Activated T-cell treated with anti-CD3 and anti-CD28 coated beads, Interleukin-2, amount 50 U/mL, for 72 hours (primary cell): ENCODE results near the gene DOCK2. TPM values are rescaled to one million over a fixed set of nuclear protein-coding genes. Genes with fewer than 3 reads are reported as not detected.
A peak's percentile ranks its signal among the peaks of the same experiment; 100 is the strongest.

Source experiments
- ATAC-seq, 2 donors: fragments of 150-1000 bp; cut with Tn5 transposase; replicated peaks in 1 of 2; 2 replicates each; pipeline ENCODE4 v1.10.0; 2021; ENCODE audit warnings: moderate library complexity in 2 of 2, mild to moderate bottlenecking in 1 of 2
- DNase-seq, 2 donors: peaks; one replicate each; pipeline ENCODE4 v3.0.0; 2021 to 2022; ENCODE audit warnings: mixed read lengths in 1 of 2
- H3K27ac Mint-ChIP-seq: one replicate; pipeline ENCODE4 v1.8.0; 2022; ENCODE audit warnings: mild to moderate bottlenecking, moderate library complexity, mixed read lengths
- H3K27me3 Mint-ChIP-seq: one replicate; pipeline ENCODE4 v1.8.0; 2022; ENCODE audit warnings: low read depth, mixed read lengths
- H3K36me3 Mint-ChIP-seq, 2 donors: one replicate each; pipeline ENCODE4 v1.8.0; 2022; ENCODE audit warnings: mixed read lengths in 2 of 2, mild to moderate bottlenecking in 1 of 2; ENCODE audit not compliant: insufficient read depth in 2 of 2
- H3K4me1 Mint-ChIP-seq: one replicate; pipeline ENCODE4 v1.8.0; 2022; ENCODE audit warnings: low read depth, mixed read lengths
- H3K4me3 Mint-ChIP-seq, 2 donors: one replicate each; pipeline ENCODE4 v1.8.0; 2022; ENCODE audit warnings: mild to moderate bottlenecking in 2 of 2, mixed read lengths in 2 of 2, moderate library complexity in 2 of 2
- H3K9me3 Mint-ChIP-seq, 2 donors: one replicate each; pipeline ENCODE4 v1.8.0; 2022; ENCODE audit warnings: mixed read lengths in 2 of 2
- total RNA-seq, 2 donors: library from RNA; stranded (reverse); gene quantifications; one replicate each; pipeline ENCODE4 v1.2.3, GENCODE V29; 2022

DOCK2 gene
- total RNA-seq, 2 donors from 2014 or later = 242 to 245 TPM

DNA sequence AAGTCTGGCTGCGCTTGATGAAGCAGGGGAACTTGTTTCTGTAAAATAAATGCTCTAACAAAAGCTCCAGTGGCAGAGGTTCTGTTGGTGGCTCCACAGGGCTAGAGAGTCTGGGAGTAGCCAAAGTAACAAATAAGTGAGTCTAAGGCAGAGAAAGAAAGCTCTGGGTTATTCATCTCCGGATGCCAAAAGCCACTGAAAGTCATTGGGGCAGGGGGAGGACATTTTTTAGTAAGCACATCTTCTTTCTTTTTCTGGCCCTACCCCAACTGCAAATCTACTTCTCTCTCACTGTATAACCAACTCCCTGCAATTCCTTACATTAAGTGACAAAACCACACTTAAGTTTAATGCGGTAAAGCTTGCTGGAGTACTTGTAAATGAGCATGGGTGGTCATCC, 201.6 kb downstream of the DOCK2 start:
- DNase-seq (peak in 1 of 2 donors; percentile 23), ATAC-seq (peak; percentile 67 to 85)
- no peaks in the 10 kb centered on the region for H3K27me3 Mint-ChIP-seq
- H3K27ac Mint-ChIP-seq = peak overlapping the region; percentile 11
- no peaks in the 10 kb centered on the region for H3K9me3 Mint-ChIP-seq
- peaks cover 14 to 38% of the 10 kb centered on the region in 2 donors for H3K36me3 Mint-ChIP-seq
- H3K4me3 Mint-ChIP-seq = peak overlapping the region in 1 of 2 donors; percentile 6
- H3K4me1 Mint-ChIP-seq = peaks cover 31% of the 10 kb centered on the region

DNA sequence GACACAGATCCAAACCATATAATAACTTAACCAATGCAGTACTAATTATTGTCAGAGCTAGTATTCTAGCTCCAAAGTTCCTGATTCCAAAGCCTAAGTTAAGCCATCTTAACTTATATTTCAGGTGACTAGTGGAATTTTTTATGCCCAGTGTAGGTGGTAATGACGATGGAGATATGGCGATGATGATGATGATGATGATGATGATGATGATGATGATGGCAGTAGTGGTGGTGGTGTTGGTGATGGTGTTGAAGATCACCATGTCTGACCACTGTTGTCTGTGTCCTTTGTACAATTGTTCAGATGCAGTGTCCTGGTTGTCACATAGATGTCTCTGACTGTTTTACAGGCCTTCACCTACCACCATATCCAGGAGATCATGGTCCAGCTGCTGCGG, 203.3 kb downstream of the DOCK2 start:
- no peak overlapping the region for H3K27ac Mint-ChIP-seq
- H3K4me1 Mint-ChIP-seq = peaks cover 23% of the 10 kb centered on the region
- DNase-seq (no peak), ATAC-seq (no peak)
- H3K9me3 Mint-ChIP-seq = no peaks in the 10 kb centered on the region
- H3K27me3 Mint-ChIP-seq = no peaks in the 10 kb centered on the region
- H3K36me3 Mint-ChIP-seq = peaks cover 16 to 41% of the 10 kb centered on the region in 2 donors
- H3K4me3 Mint-ChIP-seq = no peak overlapping the region

GRCh38 chr5:169842699-169843098, 205.6 kb downstream of the DOCK2 start:
- peaks cover 22 to 46% of the 10 kb centered on the region in 2 donors for H3K36me3 Mint-ChIP-seq
- no peak overlapping the region for H3K4me3 Mint-ChIP-seq
- H3K9me3 Mint-ChIP-seq = peaks cover 0 to 3% of the 10 kb centered on the region in 2 donors
- H3K4me1 Mint-ChIP-seq = peaks cover 13% of the 10 kb centered on the region
- no peaks in the 10 kb centered on the region for H3K27me3 Mint-ChIP-seq
- DNase-seq (no peak), ATAC-seq (no peak)
- H3K27ac Mint-ChIP-seq = no peak overlapping the region

DNA sequence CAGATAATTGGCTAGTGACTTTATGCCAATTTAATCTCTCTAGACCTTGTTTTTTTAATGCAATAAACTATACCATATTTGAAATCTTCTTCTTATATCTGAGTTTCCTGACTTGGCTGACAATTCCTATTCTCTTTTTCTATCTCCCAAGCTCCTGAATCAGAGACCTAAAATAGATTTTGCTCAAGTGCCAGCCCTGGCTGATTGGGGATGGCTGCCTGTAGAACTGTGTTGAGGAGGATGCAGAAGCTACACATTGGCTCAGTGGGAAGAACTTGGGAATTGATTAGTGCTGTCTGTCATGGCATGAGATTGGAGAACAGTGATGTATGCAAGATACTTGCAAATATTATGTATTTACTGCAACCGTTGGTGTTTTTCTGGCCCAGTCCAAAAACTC, 210.4 kb downstream of the DOCK2 start:
- Mint-ChIP-seq H3K36me3 (peaks cover 35 to 55% of the 10 kb centered on the region in 2 donors), H3K4me1 (no peaks in the 10 kb centered on the region), H3K4me3 (no peak overlapping the region), H3K27me3 (no peaks in the 10 kb centered on the region), H3K27ac (no peak overlapping the region), H3K9me3 (peaks cover 9 to 25% of the 10 kb centered on the region in 2 donors)
- DNase-seq (no peak), ATAC-seq (no peak)

DNA sequence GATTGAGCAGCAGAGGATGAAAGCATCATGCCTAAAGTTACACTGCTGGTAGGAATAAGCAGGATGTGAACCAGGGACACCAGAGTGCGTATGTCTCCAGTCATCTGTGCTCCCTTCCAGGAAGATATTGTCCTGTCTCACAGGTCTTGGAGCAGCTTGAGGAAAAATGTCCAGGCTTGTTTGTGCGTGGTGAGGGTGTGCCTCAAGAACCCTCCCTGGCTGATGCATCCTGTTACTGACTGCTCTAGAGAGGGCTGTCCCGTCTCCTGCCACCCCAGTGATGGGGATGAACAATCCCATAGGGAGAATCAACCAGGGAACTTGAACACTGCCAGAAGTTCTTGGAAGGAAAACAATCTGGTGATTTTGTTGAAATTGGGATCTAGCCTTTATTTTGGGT, 211.2 kb downstream of the DOCK2 start:
- no peak overlapping the region for H3K27ac Mint-ChIP-seq
- ATAC-seq (no peak), DNase-seq (no peak)
- H3K9me3 Mint-ChIP-seq = peaks cover 11 to 29% of the 10 kb centered on the region in 2 donors
- no peaks in the 10 kb centered on the region for H3K4me1 Mint-ChIP-seq
- H3K4me3 Mint-ChIP-seq = no peak overlapping the region
- peaks cover 41 to 58% of the 10 kb centered on the region in 2 donors for H3K36me3 Mint-ChIP-seq
- H3K27me3 Mint-ChIP-seq = no peaks in the 10 kb centered on the region

DNA sequence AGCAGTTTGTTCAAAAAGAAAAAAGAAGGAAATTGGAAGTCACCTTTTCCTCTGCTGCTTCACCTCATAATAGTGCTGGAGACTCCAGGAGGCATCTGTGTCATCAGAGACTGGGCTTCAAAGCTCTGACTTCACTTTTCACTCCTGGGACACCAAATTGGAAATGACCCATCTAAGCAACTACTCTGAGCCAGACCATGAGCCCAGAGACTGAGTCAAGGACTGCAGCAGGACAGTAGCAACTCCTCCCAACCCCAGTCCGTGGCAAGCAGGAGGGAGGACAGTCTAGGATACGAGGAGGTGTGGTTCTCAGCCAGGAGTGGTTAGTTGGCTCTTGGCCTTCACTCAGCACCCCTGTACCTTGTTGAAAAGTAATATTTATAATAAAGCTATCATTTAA, 211.7 kb downstream of the DOCK2 start:
- Mint-ChIP-seq H3K27ac (no peak overlapping the region), H3K4me1 (no peaks in the 10 kb centered on the region), H3K4me3 (no peak overlapping the region), H3K36me3 (peaks cover 41 to 60% of the 10 kb centered on the region in 2 donors), H3K9me3 (peaks cover 11 to 29% of the 10 kb centered on the region in 2 donors), H3K27me3 (no peaks in the 10 kb centered on the region)
- ATAC-seq = no peak
- no peak for DNase-seq

DNA sequence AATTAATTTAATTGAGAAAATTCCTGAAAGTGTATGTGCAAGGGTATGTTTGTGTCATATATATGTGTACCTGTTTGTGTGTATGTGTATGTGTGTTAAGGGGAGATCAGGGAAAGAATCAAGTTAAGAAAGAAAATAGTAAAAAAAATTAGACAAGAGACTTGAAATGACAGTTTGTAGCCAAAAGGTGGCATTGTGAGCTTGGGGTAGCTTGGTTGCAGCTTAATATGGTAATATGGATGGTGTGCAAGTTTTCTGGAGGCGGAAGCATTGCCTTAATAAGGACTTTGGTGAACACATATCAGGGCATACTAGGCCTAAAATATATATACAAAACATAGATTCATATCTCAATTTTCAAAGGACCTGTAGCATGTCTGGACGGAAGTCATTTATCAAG, 213.3 kb downstream of the DOCK2 start:
- Mint-ChIP-seq H3K27ac (no peak overlapping the region), H3K9me3 (peaks cover 15 to 30% of the 10 kb centered on the region in 2 donors), H3K4me1 (peaks cover 11% of the 10 kb centered on the region), H3K4me3 (no peak overlapping the region), H3K27me3 (no peaks in the 10 kb centered on the region), H3K36me3 (peaks cover 38 to 58% of the 10 kb centered on the region in 2 donors)
- ATAC-seq = no peak
- DNase-seq = no peak

GRCh38 chr5:169851321-169851850, 214.3 kb downstream of the DOCK2 start:
- Mint-ChIP-seq H3K27me3 (no peaks in the 10 kb centered on the region), H3K4me3 (no peak overlapping the region), H3K27ac (no peak overlapping the region), H3K9me3 (peaks cover 18 to 33% of the 10 kb centered on the region in 2 donors), H3K36me3 (peaks cover 42 to 62% of the 10 kb centered on the region in 2 donors), H3K4me1 (peaks cover 20% of the 10 kb centered on the region)
- DNase-seq (no peak), ATAC-seq (no peak)

DNA sequence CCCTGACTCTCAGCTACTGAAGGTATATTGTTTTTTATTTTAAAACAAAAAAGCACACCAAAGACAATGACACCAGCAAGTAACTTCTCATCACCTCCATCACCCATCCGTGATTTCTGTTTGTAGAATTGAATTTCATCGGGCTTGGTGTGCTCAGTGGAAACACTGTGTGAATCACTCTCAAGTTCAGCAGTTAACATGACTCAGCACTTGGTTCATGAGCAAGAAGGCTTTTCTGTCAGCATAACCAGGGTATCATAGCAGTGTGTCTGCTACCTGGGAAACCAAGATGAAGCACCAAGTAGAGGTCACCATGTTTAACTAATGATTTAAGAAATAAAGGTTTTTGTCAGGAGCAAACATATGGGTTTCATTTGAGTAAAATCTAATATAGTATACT, 219.5 kb downstream of the DOCK2 start:
- H3K4me1 Mint-ChIP-seq = peaks cover 31% of the 10 kb centered on the region
- DNase-seq (peak in 1 of 2 donors; percentile 16), ATAC-seq (peak; percentile 82 to 97)
- H3K27me3 Mint-ChIP-seq = no peaks in the 10 kb centered on the region
- H3K9me3 Mint-ChIP-seq = peaks cover 9 to 12% of the 10 kb centered on the region in 2 donors
- peaks cover 16 to 33% of the 10 kb centered on the region in 2 donors for H3K36me3 Mint-ChIP-seq
- no peak overlapping the region for H3K4me3 Mint-ChIP-seq
- H3K27ac Mint-ChIP-seq = peak overlapping the region; percentile 71

DNA sequence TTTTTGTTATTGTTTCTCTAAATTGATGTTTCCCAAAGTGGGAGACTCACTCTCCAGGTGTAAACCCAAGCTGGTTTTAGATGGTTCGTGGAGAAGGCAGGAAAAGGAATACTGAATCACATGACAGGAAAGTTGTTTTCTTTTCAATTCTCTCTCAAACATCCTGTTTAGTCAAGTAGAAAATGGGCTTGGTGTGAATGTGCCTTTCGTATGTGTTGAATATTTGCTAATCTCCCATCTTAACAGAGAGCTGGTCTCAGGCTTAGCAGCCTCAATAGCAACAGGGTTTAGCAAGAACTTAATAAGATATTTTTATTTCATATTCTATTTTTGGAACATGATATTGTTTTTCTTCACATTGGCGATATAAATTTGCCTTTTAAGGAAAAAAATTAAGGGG, 223.5 kb downstream of the DOCK2 start:
- H3K27me3 Mint-ChIP-seq = no peaks in the 10 kb centered on the region
- ATAC-seq (no peak), DNase-seq (no peak)
- H3K4me3 Mint-ChIP-seq = no peak overlapping the region
- peak overlapping the region; percentile 14 for H3K27ac Mint-ChIP-seq
- H3K36me3 Mint-ChIP-seq = peaks cover 2 to 13% of the 10 kb centered on the region in 2 donors
- peaks cover 2% of the 10 kb centered on the region in 2 donors for H3K9me3 Mint-ChIP-seq
- peaks cover 23% of the 10 kb centered on the region for H3K4me1 Mint-ChIP-seq

DNA sequence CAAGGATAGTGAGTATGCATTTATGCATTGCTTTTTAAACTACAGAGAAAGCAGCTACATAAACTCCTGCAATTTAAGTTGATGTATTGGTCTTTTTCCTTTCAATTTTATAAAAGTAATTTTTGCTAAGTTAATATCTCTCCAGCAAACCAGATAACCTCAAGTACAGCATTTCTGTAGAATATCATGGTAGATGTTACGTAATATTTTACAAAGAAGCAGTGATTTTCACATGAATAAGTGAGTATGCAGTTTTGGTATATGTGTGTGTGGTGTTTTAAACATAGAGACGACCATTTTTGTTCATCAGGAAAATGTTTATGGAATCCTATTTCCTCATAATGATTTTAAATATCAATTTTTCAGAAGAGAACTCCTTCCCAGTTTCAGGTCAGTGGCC, 224.4 kb downstream of the DOCK2 start:
- DNase-seq (no peak), ATAC-seq (no peak)
- H3K36me3 Mint-ChIP-seq = peaks cover 0 to 10% of the 10 kb centered on the region in 2 donors
- peaks cover 19% of the 10 kb centered on the region for H3K4me1 Mint-ChIP-seq
- H3K4me3 Mint-ChIP-seq = no peak overlapping the region
- no peaks in the 10 kb centered on the region for H3K9me3 Mint-ChIP-seq
- H3K27ac Mint-ChIP-seq = peak overlapping the region; percentile 48
- no peaks in the 10 kb centered on the region for H3K27me3 Mint-ChIP-seq

DNA sequence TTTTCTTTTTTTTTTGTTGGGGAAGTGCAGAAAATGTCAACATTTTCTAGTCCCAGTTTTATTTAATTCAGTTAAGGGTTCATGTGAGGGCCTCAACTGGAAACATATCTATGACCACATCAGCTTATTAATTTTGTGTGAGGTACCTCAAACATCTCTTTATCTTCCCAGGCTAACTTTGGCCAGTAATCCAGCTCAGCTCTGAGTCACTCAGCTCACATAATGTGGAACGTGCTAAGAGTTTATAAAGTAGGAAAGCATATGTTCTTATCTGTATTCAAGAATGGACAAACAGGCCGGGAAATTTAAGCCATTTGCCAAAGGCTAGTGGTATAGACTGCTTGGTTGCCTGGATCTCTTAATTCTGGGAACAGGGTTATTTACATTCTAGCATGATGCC, 224.9 kb downstream of the DOCK2 start:
- Mint-ChIP-seq H3K27ac (no peak overlapping the region), H3K4me3 (no peak overlapping the region), H3K4me1 (peaks cover 19% of the 10 kb centered on the region), H3K27me3 (no peaks in the 10 kb centered on the region), H3K9me3 (no peaks in the 10 kb centered on the region), H3K36me3 (peaks cover 0 to 8% of the 10 kb centered on the region in 2 donors)
- DNase-seq (no peak), ATAC-seq (no peak)

- H3K27ac Mint-ChIP-seq = no peak overlapping the region
- no peak overlapping the region for H3K4me3 Mint-ChIP-seq
- H3K4me1 Mint-ChIP-seq = peaks cover 19% of the 10 kb centered on the region
- DNase-seq = no peak
- ATAC-seq = no peak
- H3K27me3 Mint-ChIP-seq = no peaks in the 10 kb centered on the region
- H3K36me3 Mint-ChIP-seq = peaks cover 0 to 6% of the 10 kb centered on the region in 2 donors
- no peaks in the 10 kb centered on the region for H3K9me3 Mint-ChIP-seq
Observed at GRCh38 chr5:169862391-169862811, 225.3 kb downstream of the DOCK2 start.

DNA sequence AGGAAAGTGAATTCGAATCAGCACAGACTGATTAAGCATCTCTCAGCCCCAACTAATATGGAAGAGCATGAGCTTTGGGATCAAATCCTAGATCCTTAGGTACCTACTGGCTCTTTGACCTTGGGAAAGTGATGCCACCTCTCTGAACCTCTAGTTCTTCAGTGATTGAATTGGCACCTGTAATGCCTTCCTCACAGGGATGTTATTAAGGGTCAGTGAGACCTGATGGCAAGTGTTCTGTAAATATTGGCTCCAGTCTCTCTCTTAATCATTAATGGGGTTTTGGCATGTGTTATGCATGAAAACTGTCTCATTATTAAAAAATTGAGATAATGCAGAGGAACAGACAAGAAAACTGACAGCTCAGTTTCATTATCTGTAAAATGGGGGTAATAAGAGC, 227.4 kb downstream of the DOCK2 start:
- H3K4me3 Mint-ChIP-seq = no peak overlapping the region
- peaks cover 2 to 9% of the 10 kb centered on the region in 2 donors for H3K36me3 Mint-ChIP-seq
- no peak for ATAC-seq
- H3K27ac Mint-ChIP-seq = no peak overlapping the region
- no peaks in the 10 kb centered on the region for H3K9me3 Mint-ChIP-seq
- peaks cover 19% of the 10 kb centered on the region for H3K4me1 Mint-ChIP-seq
- H3K27me3 Mint-ChIP-seq = no peaks in the 10 kb centered on the region
- DNase-seq = no peak
